Measurements from ENCODE around the gene MCMBP. TPM values are rescaled to one million over a fixed set of nuclear protein-coding genes. Genes with fewer than 3 reads are reported as not detected.

MCMBP gene
- total RNA-seq, 1 experiment from 2014 or later: 148 TPM

DNA sequence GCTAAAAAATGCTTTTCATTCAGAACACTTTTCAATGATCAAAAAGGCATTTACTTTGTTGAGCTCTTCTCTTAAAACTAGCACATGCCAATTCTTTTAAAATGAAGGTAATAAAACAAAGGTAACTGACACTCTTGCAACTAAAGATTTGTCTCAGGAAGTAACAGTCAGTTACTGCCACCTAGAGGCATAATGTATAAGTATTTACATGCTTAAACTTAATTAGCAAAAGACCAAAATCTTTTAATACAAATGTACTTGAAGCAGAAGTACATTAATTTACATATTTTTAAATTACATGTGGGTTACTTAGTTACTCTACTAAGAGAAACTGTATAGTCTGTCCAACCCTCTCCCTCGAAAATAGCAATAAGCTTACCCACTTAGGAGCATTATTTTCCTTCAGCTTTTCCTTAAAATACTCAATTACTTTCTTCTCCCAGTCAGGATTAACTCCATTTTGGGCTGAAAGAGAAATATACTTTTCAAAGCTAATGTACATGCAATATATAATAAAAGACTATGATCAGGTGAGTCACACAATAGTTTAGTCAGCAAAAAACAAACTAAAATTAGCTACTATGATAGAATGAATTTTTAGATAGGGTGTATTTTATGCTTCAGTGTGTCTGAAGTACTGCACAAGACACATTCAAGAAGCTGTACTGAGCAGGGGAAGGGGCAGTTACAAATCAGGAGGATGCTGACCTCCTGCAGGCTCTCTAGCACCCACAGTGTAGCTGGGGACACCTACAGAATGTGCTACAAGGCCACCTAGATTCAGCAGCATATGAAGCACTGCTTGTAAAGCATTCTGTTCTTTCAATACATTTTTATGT, 13.0 kb downstream of the MCMBP start:
- peak; percentile 69 for ATAC-seq
- H3K4me1 ChIP-seq (ENCODE audit: control insufficient read depth in 1 of 2, insufficient read depth in 2 of 2, low read length in 2 of 2): no peaks in the 10 kb centered on the region
- H3K9me3 ChIP-seq (ENCODE audit: control insufficient read depth in 1 of 2, insufficient read depth in 1 of 2, low read depth in 1 of 2, low read length in 2 of 2): no peaks in the 10 kb centered on the region
- H3K36me3 ChIP-seq (ENCODE audit: control insufficient read depth in 1 of 2, insufficient read depth in 2 of 2, low read length in 2 of 2): peaks cover 26 to 27% of the 10 kb centered on the region in 2 experiments
- TF ChIP-seq, protein P1, sequence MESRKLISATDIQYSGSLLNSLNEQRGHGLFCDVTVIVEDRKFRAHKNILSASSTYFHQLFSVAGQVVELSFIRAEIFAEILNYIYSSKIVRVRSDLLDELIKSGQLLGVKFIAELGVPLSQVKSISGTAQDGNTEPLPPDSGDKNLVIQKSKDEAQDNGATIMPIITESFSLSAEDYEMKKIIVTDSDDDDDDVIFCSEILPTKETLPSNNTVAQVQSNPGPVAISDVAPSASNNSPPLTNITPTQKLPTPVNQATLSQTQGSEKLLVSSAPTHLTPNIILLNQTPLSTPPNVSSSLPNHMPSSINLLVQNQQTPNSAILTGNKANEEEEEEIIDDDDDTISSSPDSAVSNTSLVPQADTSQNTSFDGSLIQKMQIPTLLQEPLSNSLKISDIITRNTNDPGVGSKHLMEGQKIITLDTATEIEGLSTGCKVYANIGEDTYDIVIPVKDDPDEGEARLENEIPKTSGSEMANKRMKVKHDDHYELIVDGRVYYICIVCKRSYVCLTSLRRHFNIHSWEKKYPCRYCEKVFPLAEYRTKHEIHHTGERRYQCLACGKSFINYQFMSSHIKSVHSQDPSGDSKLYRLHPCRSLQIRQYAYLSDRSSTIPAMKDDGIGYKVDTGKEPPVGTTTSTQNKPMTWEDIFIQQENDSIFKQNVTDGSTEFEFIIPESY (IDR thresholded peaks at IDR 0.05; ENCODE audit: extremely low read depth, insufficient replicate concordance, low read length): no peak
- TF ChIP-seq CEBPB (IDR thresholded peaks at IDR 0.05; ENCODE audit: low read depth): peak; percentile 7; the same call in 1 of the 2 replicates
- TF ChIP-seq JUND (IDR thresholded peaks at IDR 0.05): no peak
- TF ChIP-seq, protein P2, sequence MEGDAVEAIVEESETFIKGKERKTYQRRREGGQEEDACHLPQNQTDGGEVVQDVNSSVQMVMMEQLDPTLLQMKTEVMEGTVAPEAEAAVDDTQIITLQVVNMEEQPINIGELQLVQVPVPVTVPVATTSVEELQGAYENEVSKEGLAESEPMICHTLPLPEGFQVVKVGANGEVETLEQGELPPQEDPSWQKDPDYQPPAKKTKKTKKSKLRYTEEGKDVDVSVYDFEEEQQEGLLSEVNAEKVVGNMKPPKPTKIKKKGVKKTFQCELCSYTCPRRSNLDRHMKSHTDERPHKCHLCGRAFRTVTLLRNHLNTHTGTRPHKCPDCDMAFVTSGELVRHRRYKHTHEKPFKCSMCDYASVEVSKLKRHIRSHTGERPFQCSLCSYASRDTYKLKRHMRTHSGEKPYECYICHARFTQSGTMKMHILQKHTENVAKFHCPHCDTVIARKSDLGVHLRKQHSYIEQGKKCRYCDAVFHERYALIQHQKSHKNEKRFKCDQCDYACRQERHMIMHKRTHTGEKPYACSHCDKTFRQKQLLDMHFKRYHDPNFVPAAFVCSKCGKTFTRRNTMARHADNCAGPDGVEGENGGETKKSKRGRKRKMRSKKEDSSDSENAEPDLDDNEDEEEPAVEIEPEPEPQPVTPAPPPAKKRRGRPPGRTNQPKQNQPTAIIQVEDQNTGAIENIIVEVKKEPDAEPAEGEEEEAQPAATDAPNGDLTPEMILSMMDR (IDR thresholded peaks at IDR 0.05 in 2 of 3, conservative IDR thresholded peaks at IDR 0.05 in 1 of 3; ENCODE audit: borderline replicate concordance in 1 of 3, insufficient read depth in 1 of 3, low read depth in 2 of 3, low read length in 2 of 3): peak; percentile 60 to 93 (median 91)
- TF ChIP-seq, protein P3, sequence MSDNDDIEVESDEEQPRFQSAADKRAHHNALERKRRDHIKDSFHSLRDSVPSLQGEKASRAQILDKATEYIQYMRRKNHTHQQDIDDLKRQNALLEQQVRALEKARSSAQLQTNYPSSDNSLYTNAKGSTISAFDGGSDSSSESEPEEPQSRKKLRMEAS (IDR thresholded peaks at IDR 0.05): no peak
- peak; percentile 93 for TF ChIP-seq RAD21 (IDR thresholded peaks at IDR 0.05; ENCODE audit: low read depth)
- TF ChIP-seq FOSL1 (IDR thresholded peaks at IDR 0.05; ENCODE audit: low read depth): no peak
- TF ChIP-seq POLR2A (IDR thresholded peaks at IDR 0.05; ENCODE audit: borderline replicate concordance, extremely low read depth, insufficient read depth, insufficient read length): no peak
- TF ChIP-seq, protein P4, sequence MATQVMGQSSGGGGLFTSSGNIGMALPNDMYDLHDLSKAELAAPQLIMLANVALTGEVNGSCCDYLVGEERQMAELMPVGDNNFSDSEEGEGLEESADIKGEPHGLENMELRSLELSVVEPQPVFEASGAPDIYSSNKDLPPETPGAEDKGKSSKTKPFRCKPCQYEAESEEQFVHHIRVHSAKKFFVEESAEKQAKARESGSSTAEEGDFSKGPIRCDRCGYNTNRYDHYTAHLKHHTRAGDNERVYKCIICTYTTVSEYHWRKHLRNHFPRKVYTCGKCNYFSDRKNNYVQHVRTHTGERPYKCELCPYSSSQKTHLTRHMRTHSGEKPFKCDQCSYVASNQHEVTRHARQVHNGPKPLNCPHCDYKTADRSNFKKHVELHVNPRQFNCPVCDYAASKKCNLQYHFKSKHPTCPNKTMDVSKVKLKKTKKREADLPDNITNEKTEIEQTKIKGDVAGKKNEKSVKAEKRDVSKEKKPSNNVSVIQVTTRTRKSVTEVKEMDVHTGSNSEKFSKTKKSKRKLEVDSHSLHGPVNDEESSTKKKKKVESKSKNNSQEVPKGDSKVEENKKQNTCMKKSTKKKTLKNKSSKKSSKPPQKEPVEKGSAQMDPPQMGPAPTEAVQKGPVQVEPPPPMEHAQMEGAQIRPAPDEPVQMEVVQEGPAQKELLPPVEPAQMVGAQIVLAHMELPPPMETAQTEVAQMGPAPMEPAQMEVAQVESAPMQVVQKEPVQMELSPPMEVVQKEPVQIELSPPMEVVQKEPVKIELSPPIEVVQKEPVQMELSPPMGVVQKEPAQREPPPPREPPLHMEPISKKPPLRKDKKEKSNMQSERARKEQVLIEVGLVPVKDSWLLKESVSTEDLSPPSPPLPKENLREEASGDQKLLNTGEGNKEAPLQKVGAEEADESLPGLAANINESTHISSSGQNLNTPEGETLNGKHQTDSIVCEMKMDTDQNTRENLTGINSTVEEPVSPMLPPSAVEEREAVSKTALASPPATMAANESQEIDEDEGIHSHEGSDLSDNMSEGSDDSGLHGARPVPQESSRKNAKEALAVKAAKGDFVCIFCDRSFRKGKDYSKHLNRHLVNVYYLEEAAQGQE (IDR thresholded peaks at IDR 0.05; ENCODE audit: low read depth): no peak
- TF ChIP-seq SIN3A (IDR thresholded peaks at IDR 0.05; ENCODE audit: low read depth): 0 out of 2 replicates have a peak, but pooled peaks have one; percentile 15
- TF ChIP-seq EGR1 (IDR thresholded peaks at IDR 0.05; ENCODE audit: low read depth): no peak
- POLR2A ChIA-PET: interaction anchor here (0.7 kb wide), 1 partner anchor 172 kb away, joined by 3 read pairs; no protein-coding TSS in a partner anchor
- no peaks in the 10 kb centered on the region for H3K27me3 ChIP-seq (ENCODE audit: insufficient read depth, low read length)
- no peak overlapping the region for H3K27ac ChIP-seq (ENCODE audit: low read depth, low read length)
- BruUV-seq (replicated peaks): no TSS peak
- no peak overlapping the region for H3K4me2 ChIP-seq (ENCODE audit: low read length)
- intact Hi-C loops (cut with micrococcal nuclease): loop anchor here (1.0 to 10.0 kb wide), 4 partner anchors 109 to 665 kb away; no protein-coding TSS in a partner anchor
- no peak overlapping the region for H3K4me3 ChIP-seq (replicated peaks in 1 of 2; ENCODE audit: low read depth in 1 of 2, low read length in 2 of 2)
- peaks cover 67% of the 10 kb centered on the region; the same call in 1 of the 2 replicates for H4K20me1 ChIP-seq (ENCODE audit: insufficient read depth)
- RAD21 ChIA-PET (ENCODE audit: low non-redundant PET in 1 of 2, low total read pairs in 2 of 2, uncharacterized antibody in 2 of 2, unreplicated experiment in 2 of 2): interaction anchor here in 1 of 2 experiments (0.6 to 1.2 kb wide), 3 partner anchors 93 to 251 kb away, joined by 3 to 6 read pairs (median 3); no protein-coding TSS in a partner anchor
- DNase-seq (ENCODE audit: low read depth, low spot score): peak; percentile 59
- no peak overlapping the region for H3K9ac ChIP-seq (ENCODE audit: low read length)
- CTCF ChIA-PET: interaction anchor here (0.6 to 3.9 kb wide), 26 partner anchors 8 to 1649 kb away, joined by 3 to 65 read pairs (median 6); partner anchors contain the start of genes INPP5F and MCMBP
- H2AFZ ChIP-seq (ENCODE audit: low read depth, low read length, poor library complexity, severe bottlenecking): no peak overlapping the region
- no peaks in the 10 kb centered on the region for H3K9me2 ChIP-seq (ENCODE audit: insufficient read depth)
- peaks cover 98% of the 10 kb centered on the region for H3K79me2 ChIP-seq (ENCODE audit: insufficient read depth, low read length)
